Hematopoietic multipotent progenitor cell treated with erythropoietin and hydrocortisone succinate and interleukin-3 and kit ligand, for 17 days (in vitro differentiated cells): ENCODE data around the gene LOXHD1.
A peak's percentile ranks its signal among the peaks of the same experiment; 100 is the strongest.

ENCODE experiments used
- DNase-seq: peaks from one replicate; pipeline ENCODE4 v3.0.0-alpha.2; 2015; ENCODE audit warnings: low spot score

Gene LOXHD1

DNA sequence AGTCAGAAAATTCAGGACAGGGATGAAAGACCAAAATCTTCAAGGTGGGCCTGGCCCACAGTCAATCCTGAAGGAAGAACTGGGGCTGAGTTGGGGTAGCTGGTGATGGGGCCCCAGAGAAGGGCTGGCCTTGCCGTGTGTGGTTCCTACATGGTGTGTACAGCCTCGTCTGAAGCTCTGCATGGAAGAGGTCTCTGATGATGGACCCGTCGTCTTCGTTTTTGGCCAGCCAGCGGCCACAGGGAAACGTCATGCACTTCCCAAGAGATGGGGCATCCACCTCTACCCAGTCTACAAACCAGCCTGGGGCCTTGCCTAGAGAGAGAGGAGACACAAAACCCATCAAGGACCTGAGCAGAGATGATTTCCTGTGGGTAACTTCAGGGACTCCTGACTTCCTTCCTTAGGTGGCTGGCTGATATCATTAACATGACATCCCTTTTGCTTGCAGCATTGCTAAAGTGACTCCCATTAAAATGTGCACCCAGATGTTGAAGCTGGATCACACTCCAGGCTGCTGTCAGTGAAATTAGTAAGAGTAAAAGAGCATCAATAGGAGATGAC lies 115.3 kb downstream of the LOXHD1 start:
- no peak for DNase-seq

DNA sequence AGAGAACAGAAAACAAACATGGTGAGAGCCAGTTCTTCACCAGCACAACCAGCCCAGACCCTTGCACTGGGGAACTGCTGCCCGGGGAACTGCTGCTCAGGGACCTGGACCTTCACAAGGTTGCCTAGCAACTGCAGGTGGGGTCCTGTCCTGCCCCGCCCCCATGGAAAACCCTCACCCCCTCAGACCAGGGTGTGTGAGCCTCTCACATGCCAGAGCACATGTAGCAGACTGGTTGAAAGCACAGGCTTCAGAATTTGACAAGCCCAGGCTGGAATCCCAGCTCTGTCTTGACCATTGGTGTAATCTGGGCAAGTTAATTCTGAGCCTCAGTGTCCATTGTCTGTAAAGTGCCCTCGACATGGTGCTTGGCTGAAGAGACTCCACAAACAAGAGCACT lies 118.6 kb downstream of the LOXHD1 start:
- DNase-seq = no peak

DNA sequence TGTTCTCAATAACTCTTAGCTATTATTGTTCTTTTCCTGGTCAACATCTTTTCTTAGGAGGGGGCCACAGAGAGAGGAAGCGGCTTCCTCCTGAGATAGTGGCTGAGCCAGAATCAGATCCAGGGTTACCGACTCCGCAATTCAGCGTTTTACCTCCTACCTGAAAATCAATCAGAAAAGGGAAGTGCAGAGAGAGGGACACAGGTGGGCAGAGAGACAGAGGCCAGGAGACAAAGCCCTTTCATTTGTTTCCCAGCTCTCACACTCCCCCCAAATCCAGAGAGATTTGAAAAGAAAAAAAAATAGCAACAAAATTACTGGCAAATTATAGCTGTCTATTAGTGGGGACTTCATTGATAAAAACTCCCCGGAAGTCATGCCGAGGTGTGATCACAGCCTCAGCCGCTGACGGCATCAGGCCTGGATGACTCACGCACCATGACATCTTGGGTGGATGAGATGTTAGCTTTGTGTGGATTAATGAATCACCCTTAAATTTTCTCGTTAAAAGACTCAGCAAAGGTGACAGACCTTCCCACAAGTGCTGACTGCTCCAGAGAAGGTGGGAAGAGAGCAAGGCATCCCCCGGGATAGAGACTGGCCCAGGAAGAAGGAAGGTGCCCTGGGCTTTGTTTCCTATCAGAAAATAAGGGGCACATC lies 120.7 kb downstream of the LOXHD1 start:
- no peak for DNase-seq

DNA sequence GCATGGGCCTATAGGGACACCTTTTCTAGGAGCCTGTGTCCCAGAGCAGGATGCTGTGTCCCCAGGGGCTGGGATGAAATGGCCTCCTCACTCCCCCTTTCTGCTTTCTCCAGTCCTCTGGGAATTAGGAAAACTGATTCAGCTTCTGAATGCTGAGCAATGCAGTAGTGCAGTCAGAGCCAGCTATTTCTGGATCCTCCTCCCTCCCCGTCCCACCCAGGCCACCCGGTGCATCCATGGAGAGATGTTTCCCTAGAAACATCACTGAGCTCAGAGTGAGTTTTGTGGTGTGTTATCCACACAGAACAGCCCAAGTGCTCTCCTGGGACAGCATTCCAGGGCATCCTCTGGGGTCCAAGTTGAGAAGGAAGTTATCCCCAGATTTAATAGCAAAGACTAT lies 125.5 kb downstream of the LOXHD1 start:
- no peak for DNase-seq

DNA sequence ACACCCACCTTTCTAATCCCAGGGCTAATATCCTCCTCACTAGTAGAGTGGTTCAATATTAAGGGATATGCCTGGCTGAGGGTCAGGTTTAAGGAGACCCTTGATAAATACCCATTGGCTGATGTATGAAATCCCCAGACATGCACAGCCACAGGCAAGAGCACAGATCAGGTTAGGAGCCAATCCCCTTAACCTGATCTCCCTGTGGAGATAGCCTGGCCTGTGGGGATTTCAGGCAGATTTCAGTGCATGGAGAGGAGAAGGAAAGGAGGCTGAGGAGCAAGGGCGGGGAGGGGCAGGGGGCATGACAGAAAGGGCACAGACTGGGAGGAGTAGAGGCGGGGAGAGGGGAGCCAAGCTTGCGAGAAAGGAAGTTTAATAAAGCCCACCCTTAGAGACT lies 129.0 kb downstream of the LOXHD1 start:
- no peak for DNase-seq

DNA sequence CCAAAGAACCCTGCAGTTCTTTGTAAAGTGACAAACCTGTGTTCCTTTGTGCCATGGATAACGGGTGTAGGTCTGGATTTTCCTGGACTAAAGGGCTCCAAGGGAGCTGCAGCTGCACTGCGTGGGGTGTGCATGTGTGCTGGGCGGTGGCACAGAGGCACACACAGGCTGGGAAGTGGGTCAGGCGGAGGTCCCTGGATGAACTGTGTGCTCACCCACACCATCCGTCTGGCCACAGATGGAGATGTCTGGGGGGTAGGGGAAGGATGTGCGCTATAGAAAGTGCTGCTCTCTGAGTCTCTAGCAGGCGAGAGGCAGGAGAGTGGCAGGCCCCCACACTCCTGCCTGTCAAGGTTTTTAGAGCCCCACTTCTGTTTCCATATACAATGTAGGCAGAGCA lies 137.2 kb downstream of the LOXHD1 start:
- DNase-seq = no peak

DNA sequence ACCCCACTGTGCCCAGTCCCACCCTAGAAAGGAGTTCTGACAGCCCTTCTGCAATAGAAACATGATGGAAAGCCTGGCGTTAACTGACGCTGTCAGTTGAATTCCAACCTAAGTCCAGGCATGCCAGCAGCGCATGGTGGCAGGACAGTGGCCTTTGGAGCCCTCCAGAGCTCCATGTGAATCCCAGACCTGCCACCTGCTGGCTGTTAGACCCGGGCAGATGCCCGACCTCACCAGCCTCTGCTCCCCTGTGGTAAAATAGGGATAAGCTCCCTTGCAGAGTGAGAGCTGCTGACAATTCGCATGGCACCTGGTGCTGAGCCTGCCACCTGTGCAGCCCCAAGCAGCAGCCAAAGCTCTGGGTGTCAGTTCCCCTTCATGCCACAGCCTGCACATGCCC lies 138.6 kb downstream of the LOXHD1 start:
- no peak for DNase-seq

DNA sequence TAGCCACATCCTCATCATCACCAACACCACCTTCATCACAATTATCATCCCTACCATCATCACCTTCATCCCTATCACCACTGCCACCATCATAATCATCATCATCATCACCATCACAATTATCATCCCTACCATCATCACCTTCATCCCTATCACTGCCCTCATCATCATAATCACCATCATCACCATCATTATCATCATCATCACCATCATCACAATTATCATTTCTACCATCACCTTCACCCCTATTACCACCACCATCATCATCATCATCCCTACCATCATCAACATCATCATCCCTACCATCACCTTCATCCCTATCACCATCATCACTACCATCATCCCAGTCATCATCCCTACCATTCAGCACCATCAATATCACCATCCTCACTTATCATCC lies 140.5 kb downstream of the LOXHD1 start:
- DNase-seq = no peak

DNA sequence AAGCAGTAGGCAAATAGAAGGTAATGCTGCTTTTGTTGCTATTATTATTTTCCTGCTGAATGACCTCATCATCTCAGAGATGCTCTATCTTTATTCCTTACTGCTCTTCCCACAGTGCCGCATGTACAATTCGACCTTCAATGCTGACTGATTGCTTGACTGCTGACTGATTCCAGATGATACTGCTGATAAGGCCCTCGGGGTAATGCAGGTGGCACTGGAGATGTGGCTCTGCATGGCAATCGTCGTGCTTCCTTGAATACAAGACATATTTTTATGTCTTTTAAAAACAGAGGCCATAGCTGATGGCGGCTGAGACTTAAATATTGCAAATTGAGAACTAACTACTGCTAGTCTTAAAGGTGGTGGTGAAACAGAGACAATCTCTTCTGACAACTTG lies 146.6 kb downstream of the LOXHD1 start:
- no peak for DNase-seq

DNA sequence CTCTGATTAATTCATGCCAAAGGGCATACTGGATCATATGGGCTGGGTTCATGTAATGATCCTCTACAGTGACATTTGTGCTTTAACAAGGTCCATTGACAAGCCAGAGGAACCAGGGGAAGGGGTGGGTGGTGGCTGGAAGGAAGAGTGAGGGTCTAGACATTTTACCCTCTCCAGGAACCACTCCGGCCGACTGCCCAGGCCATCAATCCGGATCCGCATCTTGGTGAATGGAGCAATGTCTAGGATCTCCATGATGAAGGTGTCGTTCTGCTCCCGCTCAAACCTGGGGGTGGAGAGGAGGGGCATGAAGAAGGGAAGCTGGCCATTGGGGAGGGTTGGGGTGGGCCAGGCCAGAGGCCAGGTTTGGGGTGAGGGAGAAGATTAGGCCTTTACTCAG lies 147.5 kb downstream of the LOXHD1 start:
- DNase-seq = no peak

DNA sequence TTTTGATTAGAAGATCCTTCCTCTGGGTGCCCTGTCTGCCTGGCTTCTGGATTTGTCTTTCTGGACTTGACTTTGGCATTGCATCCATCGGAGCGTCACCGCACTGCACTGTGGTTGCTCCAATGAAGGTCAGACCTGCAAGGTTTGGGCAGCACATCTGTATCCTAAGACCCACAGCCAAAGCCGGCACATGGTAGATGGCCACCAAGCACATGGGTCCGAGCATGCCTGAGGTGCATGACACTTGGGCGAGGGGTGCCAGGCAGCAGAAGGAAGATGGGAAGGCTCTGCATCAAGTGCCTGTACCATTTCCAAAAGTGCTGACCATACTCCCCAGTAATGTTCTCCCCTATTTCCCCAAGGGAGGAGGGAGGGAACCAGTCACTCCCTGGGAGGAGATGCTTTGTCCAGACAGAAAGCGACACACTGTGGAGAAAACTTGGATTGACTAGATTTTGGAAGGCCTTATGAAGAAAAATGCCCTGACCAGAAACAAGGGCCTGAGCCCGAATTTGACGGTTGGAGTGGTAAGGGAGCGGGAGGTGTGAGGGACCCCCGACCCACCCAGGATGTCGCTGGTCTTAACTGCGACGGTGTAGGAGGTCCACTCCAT lies 149.9 kb downstream of the LOXHD1 start:
- DNase-seq = no peak

DNA sequence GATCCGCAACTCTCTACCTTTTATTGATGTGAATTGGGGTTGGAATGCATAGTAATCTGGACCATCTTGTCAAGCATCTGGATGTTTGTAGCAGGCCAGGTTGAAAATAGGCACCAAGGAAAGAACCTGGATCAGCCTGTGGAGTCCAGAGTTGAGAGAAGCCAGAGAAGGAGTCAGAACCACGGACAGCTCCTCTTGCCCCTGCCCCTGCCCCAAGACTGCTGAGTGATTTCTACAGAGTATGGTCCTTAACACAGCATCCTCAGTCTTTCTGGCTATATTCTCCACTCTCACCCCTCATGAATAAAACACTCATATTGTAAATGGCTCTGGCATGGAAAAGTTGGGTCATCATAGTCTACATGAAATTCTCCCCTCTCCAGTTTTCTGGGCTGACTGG lies 154.6 kb downstream of the LOXHD1 start:
- no peak for DNase-seq

DNA sequence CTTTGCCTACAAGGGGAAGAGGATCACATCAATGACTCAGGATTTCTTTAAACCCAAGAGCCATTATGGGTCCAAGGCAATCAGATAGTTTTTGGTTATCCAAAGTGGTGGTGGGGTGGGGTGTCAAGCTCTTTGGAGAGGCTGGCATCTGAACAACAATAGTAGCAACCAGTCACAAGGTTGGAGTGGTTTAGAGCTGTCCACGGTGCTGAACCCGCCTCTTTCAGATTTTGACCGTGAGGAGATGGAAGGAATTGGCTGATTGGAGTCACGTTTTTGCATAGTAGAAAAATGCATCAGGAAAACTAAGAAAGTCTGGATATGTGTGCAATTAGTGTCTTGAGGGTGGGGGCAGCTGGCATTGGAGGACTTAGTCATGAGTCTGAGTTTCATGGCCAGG lies 159.9 kb downstream of the LOXHD1 start:
- DNase-seq = no peak

DNA sequence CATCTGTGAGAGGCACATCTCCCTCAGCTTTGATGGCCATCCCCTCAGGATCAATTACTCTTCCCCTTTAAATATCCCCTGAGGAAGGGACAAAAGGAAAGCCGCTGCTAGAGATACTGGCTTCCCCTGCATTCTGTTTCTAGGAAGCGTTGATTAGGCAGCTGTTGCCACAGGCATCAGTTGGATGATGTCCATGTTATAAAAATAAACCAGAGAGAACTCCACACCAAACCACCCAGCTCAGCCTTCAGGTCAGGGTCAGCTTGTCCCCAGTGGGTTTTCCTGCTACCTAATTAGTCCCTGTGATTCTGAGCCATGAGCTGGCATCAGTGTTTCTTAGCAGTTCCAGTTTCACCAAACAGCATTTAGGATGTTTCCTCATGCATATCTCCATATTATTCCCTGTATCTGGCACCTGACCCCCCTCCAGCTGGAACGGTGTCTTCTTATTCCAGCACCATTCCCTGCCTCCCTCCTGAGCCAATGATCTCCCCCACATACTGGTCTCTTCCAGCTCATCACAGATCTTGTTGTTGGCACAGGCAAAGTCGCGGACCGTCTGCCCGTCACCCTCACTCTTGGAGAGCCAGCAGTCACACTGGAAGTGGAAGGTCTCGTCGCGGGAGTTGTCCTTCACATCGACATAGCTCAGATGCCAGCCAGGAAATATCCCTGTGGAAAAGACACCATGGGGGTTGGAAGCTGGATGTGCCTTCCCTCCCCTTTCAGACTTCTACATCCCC lies 168.4 kb downstream of the LOXHD1 start:
- no peak for DNase-seq

DNA sequence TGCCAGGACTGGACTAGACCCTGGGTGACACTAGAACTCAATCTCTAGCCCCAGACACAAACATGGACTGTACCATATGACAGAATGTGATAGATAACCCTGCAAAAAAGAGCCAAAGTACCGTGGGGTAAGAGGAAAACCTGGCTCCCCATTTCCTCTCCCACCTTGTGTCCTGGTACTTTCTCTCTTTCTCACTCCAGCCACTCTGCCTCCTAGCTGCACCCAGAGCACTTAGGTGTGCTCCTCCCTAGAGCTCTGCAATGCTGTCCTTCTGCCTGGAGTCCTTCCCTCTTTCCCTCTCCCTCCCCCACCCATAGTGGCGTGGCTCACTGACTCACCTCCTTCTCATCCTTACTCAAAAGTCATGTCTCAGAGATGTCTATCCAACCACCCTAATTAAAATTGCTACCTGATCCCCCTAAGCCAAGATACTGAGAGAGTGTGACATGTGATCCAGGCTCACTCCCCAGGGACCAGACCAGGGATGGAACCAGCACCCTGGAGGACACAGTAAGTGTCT lies 171.3 kb downstream of the LOXHD1 start:
- no peak for DNase-seq

DNA sequence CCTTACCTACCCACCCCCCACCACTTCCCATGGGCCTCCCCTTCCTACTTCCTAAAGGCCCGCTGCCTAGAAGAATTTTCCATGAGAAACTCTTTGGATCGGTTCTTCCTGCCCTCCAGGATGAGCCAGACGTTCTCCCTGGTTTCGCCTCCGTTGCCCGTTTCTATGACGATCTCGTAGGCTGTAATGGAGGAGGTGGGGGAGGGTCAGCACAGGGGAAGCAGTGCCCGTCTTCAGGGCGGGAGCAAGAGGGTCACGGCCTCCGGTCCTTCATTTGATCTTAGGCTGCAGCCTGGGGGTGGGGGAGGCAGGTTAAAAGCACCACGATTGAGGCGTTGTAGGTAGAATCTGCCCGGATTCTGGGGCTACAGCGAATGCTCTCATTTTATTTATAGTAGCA lies 172.0 kb downstream of the LOXHD1 start:
- no peak for DNase-seq

DNA sequence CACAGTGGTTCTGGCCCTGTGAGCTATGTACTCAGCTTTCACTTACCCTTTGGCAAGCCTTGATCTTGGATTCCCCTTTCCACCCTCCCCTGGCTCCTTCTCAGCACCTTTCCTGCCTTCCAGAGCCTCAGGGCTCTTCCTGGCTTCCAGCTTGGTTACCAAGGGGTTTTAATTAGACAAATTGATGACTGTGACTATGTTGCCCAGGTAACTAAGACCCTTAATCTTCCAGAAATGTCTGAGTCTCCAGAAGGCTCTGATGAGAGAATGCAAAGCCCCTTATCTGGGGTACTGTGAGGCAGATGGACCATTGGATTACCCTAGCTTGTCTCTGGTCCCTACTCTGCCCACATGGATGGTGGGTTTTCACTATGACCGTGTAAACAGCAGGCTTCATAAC lies 174.2 kb downstream of the LOXHD1 start:
- no peak for DNase-seq

DNA sequence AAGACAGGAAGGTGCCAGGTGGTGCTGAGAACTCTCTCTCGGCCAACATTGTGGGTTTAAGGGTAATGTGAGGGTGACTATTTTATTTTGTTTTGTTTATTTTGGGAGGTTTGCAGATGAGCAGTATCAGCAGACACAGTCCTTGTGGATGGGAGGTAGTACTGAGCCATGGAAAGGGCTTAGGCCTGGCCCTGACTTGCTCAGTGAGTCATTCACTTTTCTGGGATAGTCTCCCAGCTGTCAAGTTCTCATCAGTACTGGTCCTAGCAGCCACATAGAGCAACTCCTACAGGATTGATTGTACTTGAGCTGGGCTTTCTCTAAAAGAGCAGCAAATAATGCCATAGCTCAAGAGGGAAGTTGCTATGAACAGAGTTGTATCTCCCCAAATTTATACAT lies 175.2 kb downstream of the LOXHD1 start:
- DNase-seq = no peak

DNA sequence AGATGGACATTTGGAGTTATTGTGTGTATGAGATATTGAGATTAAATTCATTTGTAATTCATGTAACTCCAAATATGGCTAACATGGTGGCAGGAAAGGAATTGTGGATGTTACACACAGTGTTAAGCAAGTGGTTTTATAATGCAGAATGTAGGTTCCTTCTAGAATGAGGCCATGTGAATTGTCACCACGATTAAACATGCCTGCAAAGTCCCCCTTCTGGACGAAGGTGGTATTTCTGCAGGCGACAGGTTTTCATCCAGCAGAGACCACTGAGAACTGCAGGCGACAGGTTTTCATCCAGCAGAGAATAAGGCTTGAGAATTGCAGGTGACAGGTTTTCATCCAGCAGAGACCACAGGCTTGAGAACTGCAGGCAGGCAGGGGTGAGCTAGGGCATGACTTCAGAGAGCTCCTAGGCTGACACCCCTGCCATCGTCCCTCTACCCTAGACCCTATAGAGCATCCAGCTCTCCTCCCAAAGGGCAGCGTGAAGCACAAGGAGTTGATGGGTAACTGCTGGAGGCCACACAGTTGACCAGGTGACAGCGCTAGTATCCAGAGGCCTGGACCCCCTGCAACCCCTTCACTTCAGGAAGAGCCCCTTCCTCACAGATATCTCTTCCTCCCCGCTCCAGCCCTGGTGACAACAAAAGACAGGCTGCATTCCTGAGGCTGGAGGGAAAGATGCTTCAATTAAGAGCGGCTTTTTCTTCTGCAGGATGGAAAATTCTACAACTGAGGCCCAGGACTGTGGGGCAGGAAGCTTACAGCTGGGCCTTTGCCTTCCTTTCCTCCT lies 175.8 kb downstream of the LOXHD1 start:
- peak; percentile 14 for DNase-seq

DNA sequence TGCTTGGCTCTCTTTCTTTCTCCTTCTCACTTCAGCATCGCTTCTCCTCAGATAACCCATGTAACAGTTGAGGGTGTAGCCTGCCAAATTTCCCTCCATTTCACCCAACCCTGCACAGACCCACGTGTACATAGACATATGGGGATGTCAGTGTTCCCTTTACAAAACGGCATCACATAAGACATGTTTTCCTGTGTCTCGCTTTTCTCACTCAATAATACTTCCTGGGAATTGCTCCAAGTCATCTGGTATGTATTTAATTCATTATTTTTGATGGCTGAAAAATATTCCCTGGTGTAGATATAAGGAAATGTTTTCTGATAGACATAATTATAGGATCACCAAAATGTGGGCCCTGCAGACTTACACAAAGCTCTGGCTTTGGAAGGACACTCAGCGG lies 176.8 kb downstream of the LOXHD1 start:
- no peak for DNase-seq

DNA sequence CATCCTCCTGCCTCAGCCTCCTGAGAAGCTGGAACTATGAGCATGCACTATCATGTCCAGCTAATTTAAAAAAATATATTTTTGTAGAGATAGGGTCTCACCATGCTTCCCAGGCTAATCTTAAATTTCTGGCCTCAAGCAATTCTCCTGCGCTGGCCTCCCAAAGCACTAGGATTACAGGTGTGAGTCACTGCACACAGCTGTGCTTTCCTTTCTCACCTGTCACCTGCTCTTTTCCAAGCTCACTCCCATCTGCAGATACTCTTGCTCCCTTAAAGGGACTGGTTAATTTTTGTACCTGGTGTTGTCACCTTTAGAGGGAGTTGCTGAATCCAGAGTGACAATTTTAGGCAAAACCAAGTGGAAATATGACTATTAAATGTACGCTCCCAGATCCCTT lies 178.2 kb downstream of the LOXHD1 start:
- DNase-seq = no peak

DNA sequence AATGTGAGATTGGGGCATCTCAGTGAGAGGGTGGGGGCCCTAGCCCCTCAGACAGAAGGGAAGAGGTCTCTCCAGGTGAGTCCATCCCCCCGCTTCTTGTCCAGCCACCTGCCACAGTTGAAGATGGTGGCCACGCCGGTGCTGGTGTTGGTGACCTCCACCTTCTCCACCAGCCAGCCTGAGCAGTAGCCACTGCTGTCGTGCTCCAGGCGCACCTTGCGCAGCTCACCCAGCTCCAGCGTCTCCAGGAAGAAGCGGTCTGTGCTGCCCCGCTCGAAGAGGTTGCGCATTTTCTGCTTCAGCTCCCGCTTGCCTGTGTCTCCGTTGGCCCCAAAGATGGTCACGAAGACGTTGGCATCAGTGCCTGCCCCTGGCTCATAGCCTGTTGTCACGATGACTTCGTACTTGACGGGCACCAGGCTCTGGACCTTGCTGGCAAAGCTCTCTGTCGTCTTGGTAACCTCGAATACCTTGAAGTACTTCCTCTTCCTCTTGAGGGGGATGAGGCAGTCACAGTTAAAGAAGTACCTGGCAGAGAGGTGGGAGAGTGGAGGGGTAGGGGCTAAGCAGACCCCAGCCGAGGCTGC lies 179.5 kb downstream of the LOXHD1 start:
- no peak for DNase-seq
